NK-92 (cell line): ENCODE measurements around the gene SPSB4.
"Not testable (repeated sequence)": the region's sequence is repeated elsewhere in the genome, so short reads cannot be mapped to it uniquely, and the experiment has no call there.

Source experiments
- DNase-seq: peaks from one replicate; lab custom pipeline; 2025; ENCODE audit not compliant: unreplicated experiment; lab: John Stamatoyannopoulos, UW

The SPSB4 gene

GRCh38 chr3:141093971-141094684 is 43.0 kb downstream of the SPSB4 start:
- no peak for DNase-seq

- no peak for DNase-seq
Observed at GRCh38 chr3:141094790-141095545, 43.8 kb downstream of the SPSB4 start.

GRCh38 chr3:141095546-141095937 is 44.4 kb downstream of the SPSB4 start:
- no peak for DNase-seq

- no peak for DNase-seq
Observed at GRCh38 chr3:141096164-141096563, 45.0 kb downstream of the SPSB4 start.

- no peak for DNase-seq
Observed at GRCh38 chr3:141096981-141097380, 45.8 kb downstream of the SPSB4 start.

GRCh38 chr3:141100112-141100511 is 49.0 kb downstream of the SPSB4 start:
- DNase-seq: no peak

- no peak for DNase-seq
Observed at GRCh38 chr3:141100531-141101320, 49.6 kb downstream of the SPSB4 start.

GRCh38 chr3:141102372-141102771 is 51.2 kb downstream of the SPSB4 start:
- DNase-seq: no peak

GRCh38 chr3:141103067-141103466 is 51.9 kb downstream of the SPSB4 start:
- DNase-seq: no peak

- DNase-seq: no peak
Observed at GRCh38 chr3:141103503-141103902, 52.4 kb downstream of the SPSB4 start.

- DNase-seq: no peak
Observed at GRCh38 chr3:141104151-141104821, 53.1 kb downstream of the SPSB4 start.

- DNase-seq: no peak
Observed at GRCh38 chr3:141105828-141106628, 54.9 kb downstream of the SPSB4 start.

GRCh38 chr3:141106842-141107241 is 55.7 kb downstream of the SPSB4 start:
- no peak for DNase-seq

GRCh38 chr3:141108039-141108438 is 56.9 kb downstream of the SPSB4 start:
- DNase-seq: no peak

- no peak for DNase-seq
Observed at GRCh38 chr3:141109751-141110150, 58.6 kb downstream of the SPSB4 start.

GRCh38 chr3:141110322-141110721 is 59.2 kb downstream of the SPSB4 start:
- DNase-seq: no peak

- DNase-seq: no peak
Observed at GRCh38 chr3:141111364-141112155, 60.4 kb downstream of the SPSB4 start.

GRCh38 chr3:141112686-141113297 is 61.6 kb downstream of the SPSB4 start:
- no peak for DNase-seq

- not testable (repeated sequence) for DNase-seq
Observed at GRCh38 chr3:141113680-141114079, 62.5 kb downstream of the SPSB4 start.
